ENCODE measurements around the gene IFI27L2.

IFI27L2 gene

GRCh38 chr14:94173885-94174603 is 44.6 kb upstream of the IFI27L2 start, which contains the start of gene PPP4R4:
PPP4R4 (plus strand) TSS chr14:94174322; CDS start chr14:94174466, 144 bp downstream.
- peak within 1 kb of the TSS; percentile 63 for H3K4me3 ChIP-seq (ENCODE audit: low read depth, low read length)
- no peak for TF ChIP-seq CTCF (IDR thresholded peaks at IDR 0.05; ENCODE audit: insufficient read depth, low read depth, low read length, missing control alignments)
- peak; percentile 88 for DNase-seq (ENCODE audit: low read depth)

GRCh38 chr14:94173471-94173884 is 44.1 kb upstream of the IFI27L2 start:
- TF ChIP-seq CTCF (IDR thresholded peaks at IDR 0.05; ENCODE audit: insufficient read depth, low read depth, low read length, missing control alignments) = no peak
- DNase-seq (ENCODE audit: low read depth) = no peak
- peak overlapping the region; percentile 63 for H3K4me3 ChIP-seq (ENCODE audit: low read depth, low read length)

- H3K4me3 ChIP-seq (ENCODE audit: low read depth, low read length) = no peak overlapping the region
Measured at GRCh38 chr14:94172545-94172944, 43.1 kb upstream of the IFI27L2 start.

GRCh38 chr14:94171208-94171607 is 41.8 kb upstream of the IFI27L2 start:
- no peak for TF ChIP-seq CTCF (IDR thresholded peaks at IDR 0.05; ENCODE audit: insufficient read depth, low read depth, low read length, missing control alignments)
- no peak for DNase-seq (ENCODE audit: low read depth)
- no peak overlapping the region for H3K4me3 ChIP-seq (ENCODE audit: low read depth, low read length)

More at GRCh38 chr14:94172545-94172944, 43.1 kb upstream of the IFI27L2 start:
- DNase-seq (ENCODE audit: low read depth) = no peak
- no peak for TF ChIP-seq CTCF (IDR thresholded peaks at IDR 0.05; ENCODE audit: insufficient read depth, low read depth, low read length, missing control alignments)

DNA sequence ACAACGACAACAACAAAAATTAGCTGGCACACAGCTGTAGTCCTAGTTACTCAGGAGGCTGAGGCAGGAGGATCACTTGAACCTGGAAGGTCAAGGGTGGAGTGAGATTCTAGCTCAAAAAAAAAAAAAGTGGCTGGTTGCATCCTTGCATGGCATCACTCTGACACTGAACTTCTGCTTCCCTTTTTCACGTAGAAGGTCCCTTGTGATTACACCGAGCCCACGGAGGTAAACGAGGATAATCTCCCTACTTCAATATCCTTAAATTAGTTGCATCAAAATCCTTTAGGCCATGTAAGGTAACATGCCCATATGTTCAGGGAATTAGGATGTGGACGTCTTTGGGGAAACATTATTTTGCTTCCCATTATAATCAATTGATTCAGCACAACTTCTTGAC is 40.7 kb upstream of the IFI27L2 start:
- no peak for TF ChIP-seq CTCF (IDR thresholded peaks at IDR 0.05; ENCODE audit: insufficient read depth, low read depth, low read length, missing control alignments)
- no peak overlapping the region for H3K4me3 ChIP-seq (ENCODE audit: low read depth, low read length)
- no peak for DNase-seq (ENCODE audit: low read depth)

DNA sequence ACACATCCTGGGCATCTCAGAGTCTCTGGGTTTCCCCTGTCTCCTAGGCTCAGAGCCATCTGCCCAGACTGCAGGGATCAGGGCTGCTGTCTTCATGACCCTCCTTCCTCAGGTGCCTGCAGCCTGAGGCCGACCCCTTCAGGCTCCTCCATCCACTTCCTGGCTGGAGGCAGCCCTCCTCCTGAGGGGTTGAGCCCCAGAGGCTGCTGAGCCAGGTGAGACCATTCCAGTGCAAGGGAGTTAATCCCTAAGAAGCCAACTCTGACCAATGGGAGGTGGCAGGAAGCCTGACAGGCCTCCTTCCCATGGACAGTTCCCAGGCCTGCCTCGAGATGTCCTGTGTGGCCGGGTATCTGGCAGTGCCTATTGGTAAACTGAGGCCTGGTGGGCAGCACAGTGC is 36.3 kb upstream of the IFI27L2 start:
- TF ChIP-seq CTCF (IDR thresholded peaks at IDR 0.05; ENCODE audit: insufficient read depth, low read depth, low read length, missing control alignments) = no peak
- no peak overlapping the region for H3K4me3 ChIP-seq (ENCODE audit: low read depth, low read length)
- DNase-seq (ENCODE audit: low read depth) = no peak
